Mesodermal cell (in vitro differentiated cells): ENCODE data around the gene TMIGD3.

Source experiments
- H3K27ac ChIP-seq: 2 replicates; pipeline ENCODE4 v1.7.0; 2013; ENCODE audit warnings: mild to moderate bottlenecking, low read depth, low read length, moderate library complexity; ENCODE audit not compliant: severe bottlenecking
- H3K36me3 ChIP-seq: 2 replicates; pipeline ENCODE4 v1.7.1; 2013; ENCODE audit warnings: mild to moderate bottlenecking, low read length, moderate library complexity; ENCODE audit not compliant: control insufficient read depth, insufficient read depth
- H3K4me1 ChIP-seq: one replicate; pipeline ENCODE4 v1.7.1; 2013; ENCODE audit warnings: mild to moderate bottlenecking, low read length; ENCODE audit not compliant: insufficient read depth, control insufficient read depth, poor library complexity, severe bottlenecking
- H3K4me3 ChIP-seq: 2 replicates; pipeline ENCODE4 v1.7.0; 2013; ENCODE audit warnings: low read length, control low read depth, mild to moderate bottlenecking; ENCODE audit not compliant: insufficient read depth, poor library complexity, severe bottlenecking; ENCODE audit errors: extremely low read depth
- H3K9me3 ChIP-seq: 2 replicates; pipeline ENCODE4 v1.7.1; 2013; ENCODE audit warnings: mild to moderate bottlenecking, low read length, moderate library complexity; ENCODE audit not compliant: control insufficient read depth
- WGBS, 2 experiments: methylation state at CpG; one replicate each; pipeline ENCODE4 v1.1.5; 2013; ENCODE audit warnings: missing lambda C conversion rate in 2 of 2; ENCODE audit not compliant: insufficient coverage in 2 of 2; 5-methylcytosine and 5-hydroxymethylcytosine counted together

The TMIGD3 gene

GRCh38 chr1:111475701-111476100 lies 27.7 kb downstream of the TMIGD3 start:
- WGBS, 2 experiments, result 100% methylated on average over 2 to 3 of the region's 5 CpGs
- H3K4me1 ChIP-seq, result no peaks in the 10 kb centered on the region
- H3K27ac ChIP-seq, result no peak overlapping the region
- H3K9me3 ChIP-seq, result no peaks in the 10 kb centered on the region
- H3K36me3 ChIP-seq, result peaks cover 3% of the 10 kb centered on the region
- H3K4me3 ChIP-seq, result no peak overlapping the region

DNA sequence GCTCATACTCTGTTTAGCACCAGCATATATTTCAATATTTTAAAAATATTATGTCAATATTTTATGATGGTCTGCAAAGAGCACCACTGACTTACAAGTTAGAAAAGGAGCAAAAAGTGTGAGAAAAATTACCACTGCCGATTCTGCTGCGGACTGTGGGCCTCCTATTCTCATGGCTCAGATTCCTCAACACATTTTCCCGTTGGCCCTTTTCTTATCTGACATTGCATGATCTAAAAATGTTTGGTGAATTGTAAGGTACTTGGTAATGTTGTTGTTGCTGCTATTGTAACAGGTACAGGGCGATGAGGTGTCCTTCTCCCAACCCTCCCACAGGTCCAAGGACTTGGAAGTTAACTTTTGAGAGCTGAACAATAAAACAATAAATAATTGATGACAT lies 28.9 kb downstream of the TMIGD3 start:
- Histone ChIP-seq H3K9me3 (no peaks in the 10 kb centered on the region), H3K4me1 (no peaks in the 10 kb centered on the region), H3K4me3 (no peak overlapping the region)

DNA sequence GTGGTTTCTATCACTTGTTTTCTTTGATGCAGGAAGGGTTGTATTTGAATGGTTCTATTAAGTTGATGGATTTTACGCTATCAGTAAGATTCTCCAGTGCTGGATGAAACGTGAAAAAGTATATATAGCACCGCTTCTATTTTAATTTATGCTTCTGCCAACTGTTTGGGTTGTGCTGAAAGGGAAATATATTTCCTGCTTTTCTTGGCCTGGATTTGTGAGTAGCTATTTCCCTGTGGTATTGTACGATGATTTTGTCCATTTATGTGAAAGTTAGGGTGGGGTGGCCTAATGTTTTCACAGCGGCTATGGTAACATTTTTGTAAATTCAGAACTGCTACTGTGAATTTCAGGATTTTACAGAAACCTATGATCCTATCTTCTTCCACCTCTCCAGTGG lies 29.3 kb downstream of the TMIGD3 start:
- Histone ChIP-seq H3K4me1 (no peaks in the 10 kb centered on the region), H3K4me3 (no peak overlapping the region), H3K9me3 (no peaks in the 10 kb centered on the region), H3K36me3 (peaks cover 11% of the 10 kb centered on the region), H3K27ac (no peak overlapping the region)
- WGBS, 2 experiments, result 88 to 91% methylated on average over 3 to 4 of the region's 5 CpGs

More for the DNA sequence above, 28.9 kb downstream of the TMIGD3 start:
- H3K36me3 ChIP-seq, result peaks cover 7% of the 10 kb centered on the region
- 80 to 100% methylated on average over 1 of the region's 4 CpGs for WGBS, 2 experiments
- H3K27ac ChIP-seq, result no peak overlapping the region

DNA sequence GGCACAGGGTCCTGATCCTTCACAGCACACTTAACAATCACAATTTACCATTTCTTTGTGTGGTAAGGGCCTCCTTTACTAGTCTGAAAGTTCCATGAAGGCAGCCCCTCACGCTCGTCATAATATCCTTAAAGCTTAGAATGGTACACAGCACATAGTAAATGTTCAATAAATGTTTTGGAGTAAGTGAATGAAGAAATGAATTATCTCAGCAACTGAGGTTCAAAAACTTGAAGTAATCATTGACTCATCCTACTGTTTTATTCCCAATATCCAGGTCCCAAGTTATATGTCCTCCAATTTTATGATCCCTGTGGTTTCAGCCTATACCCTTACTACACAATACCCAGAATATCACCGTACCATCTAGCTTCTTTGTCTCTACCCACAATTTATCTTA lies 31.9 kb downstream of the TMIGD3 start:
- WGBS, 2 experiments, result no CpG with 5 or more reads among the region's 3 CpGs

DNA sequence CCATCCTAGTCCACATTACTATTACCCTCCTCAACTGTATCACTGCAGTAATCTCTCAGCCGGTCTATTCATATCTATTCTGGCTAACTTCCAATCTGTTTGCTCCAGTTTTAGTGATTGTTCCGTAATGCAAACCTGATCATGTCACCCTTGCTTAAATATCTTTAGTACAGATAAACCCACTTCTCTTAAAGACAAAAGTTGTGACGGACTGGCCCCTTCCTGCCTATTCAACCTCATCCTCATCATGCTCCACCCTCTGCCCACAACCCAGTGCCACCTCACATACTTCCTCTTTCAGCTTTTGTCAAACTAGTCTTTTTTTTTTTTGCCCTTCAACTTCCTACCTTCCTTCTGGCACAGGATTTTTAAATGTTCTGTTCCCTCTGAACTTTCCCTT lies 32.4 kb downstream of the TMIGD3 start:
- 88 to 93% methylated on average over 3 of the region's 3 CpGs for WGBS, 2 experiments

More for the DNA sequence above, 31.9 kb downstream of the TMIGD3 start:
- Histone ChIP-seq H3K36me3 (peaks cover 17% of the 10 kb centered on the region), H3K4me1 (no peaks in the 10 kb centered on the region), H3K4me3 (no peak overlapping the region), H3K27ac (no peak overlapping the region), H3K9me3 (no peaks in the 10 kb centered on the region)

DNA sequence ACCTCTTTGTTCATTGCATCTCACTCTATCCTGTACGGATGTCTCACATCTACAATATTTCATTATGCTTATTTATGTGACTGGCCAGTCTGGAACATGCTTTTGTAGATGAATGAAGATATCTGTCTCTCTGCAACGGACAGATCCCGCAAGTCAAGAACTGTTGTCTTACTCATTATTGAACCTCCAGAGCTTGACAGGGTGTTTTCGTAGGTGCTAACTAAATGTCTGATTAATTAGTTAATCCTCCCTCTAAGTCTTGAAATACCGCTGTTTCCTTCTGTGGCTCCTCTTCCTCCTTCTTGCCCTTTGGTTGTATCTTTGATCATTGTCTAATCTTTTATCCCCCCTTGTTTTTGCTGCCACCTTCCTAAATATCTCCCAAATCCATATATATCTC lies 32.8 kb downstream of the TMIGD3 start:
- 96 to 100% methylated on average over 4 of the region's 5 CpGs for WGBS, 2 experiments
- Histone ChIP-seq H3K27ac (no peak overlapping the region), H3K4me3 (no peak overlapping the region), H3K4me1 (no peaks in the 10 kb centered on the region), H3K9me3 (no peaks in the 10 kb centered on the region), H3K36me3 (peaks cover 17% of the 10 kb centered on the region)

More for the DNA sequence above, 32.4 kb downstream of the TMIGD3 start:
- Histone ChIP-seq H3K9me3 (no peaks in the 10 kb centered on the region), H3K36me3 (peaks cover 17% of the 10 kb centered on the region), H3K27ac (no peak overlapping the region), H3K4me1 (no peaks in the 10 kb centered on the region), H3K4me3 (no peak overlapping the region)

DNA sequence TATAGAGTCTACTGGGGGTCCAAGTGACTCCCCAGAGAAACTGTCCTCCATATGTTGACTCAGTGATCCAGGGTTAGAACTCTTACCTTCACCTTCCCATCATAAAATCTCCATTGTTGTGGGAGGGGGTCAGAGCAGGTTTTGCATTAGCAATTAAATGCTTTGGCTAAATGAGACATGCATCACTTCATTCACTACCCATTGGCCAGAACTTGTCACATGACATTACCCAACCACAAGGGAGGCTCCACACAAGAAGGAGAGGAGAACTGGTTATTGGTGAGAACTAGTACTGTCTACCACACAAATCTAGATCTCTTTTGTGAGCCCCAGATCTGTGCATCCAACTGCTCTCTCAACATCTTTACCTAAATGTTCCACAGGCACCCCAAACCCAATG lies 33.9 kb downstream of the TMIGD3 start:
- Histone ChIP-seq H3K36me3 (peaks cover 17% of the 10 kb centered on the region), H3K27ac (no peak overlapping the region), H3K9me3 (no peaks in the 10 kb centered on the region), H3K4me3 (no peak overlapping the region), H3K4me1 (no peaks in the 10 kb centered on the region)

DNA sequence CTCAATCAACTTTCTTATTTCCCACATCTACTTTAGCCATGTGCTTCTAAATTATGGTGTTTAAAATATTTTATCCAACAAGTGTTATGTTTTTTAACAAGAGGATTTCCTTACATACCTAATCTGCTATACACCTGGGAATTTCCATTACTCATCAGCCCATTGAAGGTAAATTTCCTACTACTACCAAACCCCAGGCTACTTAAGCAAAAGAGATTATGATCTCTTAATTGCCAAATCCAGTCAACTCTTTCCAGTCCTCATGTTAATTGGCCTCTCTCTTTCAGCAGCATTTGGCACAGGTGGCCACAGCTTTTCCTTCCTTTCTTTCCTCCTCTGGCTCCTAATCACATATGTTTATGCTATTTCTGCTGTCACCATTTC lies 34.7 kb downstream of the TMIGD3 start:
- peaks cover 17% of the 10 kb centered on the region for H3K36me3 ChIP-seq
- no peak overlapping the region for H3K4me3 ChIP-seq
- no peaks in the 10 kb centered on the region for H3K4me1 ChIP-seq
- no peaks in the 10 kb centered on the region for H3K9me3 ChIP-seq
- no peak overlapping the region for H3K27ac ChIP-seq

DNA sequence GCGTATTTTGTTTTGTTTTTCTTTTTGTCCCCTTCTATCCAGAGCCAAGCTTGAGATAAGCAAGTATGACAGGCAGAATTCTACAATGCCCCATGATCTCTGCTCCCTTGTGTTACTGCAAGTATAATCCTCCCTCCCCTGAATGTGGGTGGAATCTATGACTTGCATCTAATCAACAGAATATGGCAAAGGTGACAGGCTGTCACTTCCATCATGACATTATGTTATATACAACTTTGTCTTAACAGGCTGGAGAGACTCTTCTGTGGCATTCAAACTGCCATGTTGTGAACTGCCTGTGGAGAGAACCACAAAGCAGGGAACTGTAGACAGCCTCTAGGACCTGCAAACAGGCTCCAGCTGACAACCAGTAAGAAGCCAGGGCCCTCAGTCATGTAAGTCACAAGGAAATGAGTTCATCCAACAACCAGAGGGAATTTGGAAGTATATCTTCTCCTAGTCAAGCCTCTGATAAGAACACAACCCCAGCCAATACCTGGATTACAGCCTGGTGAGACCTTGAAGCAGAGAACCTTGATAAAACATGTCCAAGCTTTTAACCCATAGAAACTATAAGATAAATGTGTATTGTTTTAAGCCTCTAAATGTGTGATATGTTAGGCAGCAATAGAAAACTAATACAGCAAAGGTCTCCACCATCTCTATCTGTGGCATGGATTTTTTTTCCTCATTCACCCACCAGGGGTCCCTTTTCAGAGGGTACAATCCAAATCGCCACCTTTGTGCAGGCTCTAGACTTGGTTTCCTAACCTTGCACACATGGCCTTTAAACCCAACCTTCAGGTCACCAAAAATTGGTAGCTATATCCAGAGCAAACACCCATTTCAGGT lies 35.3 kb downstream of the TMIGD3 start:
- Histone ChIP-seq H3K4me3 (no peak overlapping the region), H3K36me3 (peaks cover 18% of the 10 kb centered on the region), H3K27ac (no peak overlapping the region), H3K9me3 (no peaks in the 10 kb centered on the region), H3K4me1 (no peaks in the 10 kb centered on the region)
- whole genome bisulfite sequencing, 2 experiments, result 94 to 100% methylated on average over 1 to 2 of the region's 2 CpGs

DNA sequence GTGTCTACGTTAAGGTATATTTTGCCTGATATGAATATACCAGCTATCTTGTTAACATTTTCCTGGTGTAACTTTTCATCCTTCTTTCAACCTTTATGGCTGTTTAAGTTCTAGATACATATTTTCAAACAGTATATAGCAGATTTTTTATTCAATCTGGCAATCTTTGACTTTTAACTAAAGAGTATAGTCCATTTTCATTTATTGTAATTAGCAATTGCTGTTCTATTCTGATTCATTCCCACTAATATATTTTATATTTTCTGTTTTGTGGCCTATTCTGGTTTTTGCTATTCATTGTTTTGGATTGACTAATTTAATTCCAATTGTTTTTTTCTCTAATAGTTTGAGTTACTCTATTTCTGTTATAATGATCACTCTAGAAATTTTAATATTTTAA lies 37.0 kb downstream of the TMIGD3 start:
- no peaks in the 10 kb centered on the region for H3K9me3 ChIP-seq
- no peak overlapping the region for H3K27ac ChIP-seq
- H3K4me1 ChIP-seq, result no peaks in the 10 kb centered on the region
- H3K36me3 ChIP-seq, result peaks cover 32% of the 10 kb centered on the region
- no CpG with 5 or more reads among the region's 1 CpG for WGBS, 2 experiments
- H3K4me3 ChIP-seq, result no peak overlapping the region

DNA sequence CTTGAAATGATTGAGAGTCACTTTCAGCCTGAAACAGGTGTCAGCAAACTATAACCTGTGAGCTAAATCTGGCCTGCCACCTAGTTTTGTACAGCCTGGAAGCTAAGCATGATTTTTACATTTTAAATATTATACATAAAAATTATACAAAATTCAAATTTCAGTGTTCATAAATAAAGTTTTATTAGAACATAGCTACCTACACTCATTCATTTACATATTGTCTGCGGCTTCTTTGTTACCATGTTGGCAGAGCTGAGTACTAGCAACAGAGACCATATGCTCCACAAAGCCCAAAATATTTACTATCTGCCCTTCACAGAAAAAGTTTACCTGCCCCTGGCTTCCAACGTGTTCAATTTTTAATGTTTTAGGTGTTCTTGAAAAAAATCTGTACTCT lies 37.7 kb downstream of the TMIGD3 start:
- Histone ChIP-seq H3K4me1 (no peaks in the 10 kb centered on the region), H3K4me3 (no peak overlapping the region), H3K36me3 (peaks cover 35% of the 10 kb centered on the region), H3K27ac (no peak overlapping the region), H3K9me3 (no peaks in the 10 kb centered on the region)
- WGBS, 2 experiments, result 86% methylated on average over 1 of the region's 2 CpGs; no CpG with 5 or more reads in 1 of the 2 experiments
